GM10248 (cell line): ENCODE data around the gene COL10A1.

Experiments used
- CTCF ChIA-PET: fragments of 300-600 bp; sonication (Branson Sonifier 250); formaldehyde crosslinking; extraction: SDS; loops from one replicate; lab custom pipeline; 2021; ENCODE audit warnings: antibody characterized with exemption; lab: Yijun Ruan, JAX
- POLR2A ChIA-PET: fragments of 350-650 bp; sonication (Branson Sonifier 250); formaldehyde crosslinking; extraction: SDS; loops from one replicate; lab custom pipeline; 2020; ENCODE audit warnings: antibody characterized with exemption; lab: Yijun Ruan, JAX
- DNase-seq: peaks from one replicate; pipeline ENCODE4 v3.0.0; 2012; ENCODE audit errors: extremely low spot score
- TF ChIP-seq, protein P1 (sequence below): IDR thresholded peaks from 2 replicates; pipeline ENCODE4 v1.5.1; 2012; ENCODE audit warnings: mild to moderate bottlenecking, low read depth; ENCODE audit errors: extremely low read depth, missing control alignments, control extremely low read depth

The COL10A1 gene

DNA sequence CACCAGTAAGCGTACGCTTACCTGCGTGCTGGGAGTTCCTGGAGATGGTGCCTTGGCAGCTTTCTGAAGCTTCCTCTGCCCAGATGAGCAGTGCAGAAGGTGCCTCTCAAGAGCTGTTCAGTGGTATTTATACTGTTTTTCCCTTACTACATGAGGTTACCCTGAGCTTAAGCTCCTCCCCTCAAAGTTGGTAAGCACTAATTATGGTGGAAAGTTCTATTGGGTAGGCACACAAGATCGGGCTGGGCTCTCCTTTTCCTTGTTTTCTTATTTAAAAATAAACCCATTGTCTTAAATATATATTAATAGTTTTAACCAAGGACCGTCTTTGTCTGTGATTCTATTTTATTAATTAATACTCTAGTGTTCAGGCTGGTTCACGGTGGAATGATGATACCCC lies at the start of gene COL10A1:
TSS of gene COL10A1 (minus strand) at position 101 of the 400 bp plus-strand sequence. CDS start 640 bp downstream, outside the sequence.
- TF ChIP-seq, protein P1, sequence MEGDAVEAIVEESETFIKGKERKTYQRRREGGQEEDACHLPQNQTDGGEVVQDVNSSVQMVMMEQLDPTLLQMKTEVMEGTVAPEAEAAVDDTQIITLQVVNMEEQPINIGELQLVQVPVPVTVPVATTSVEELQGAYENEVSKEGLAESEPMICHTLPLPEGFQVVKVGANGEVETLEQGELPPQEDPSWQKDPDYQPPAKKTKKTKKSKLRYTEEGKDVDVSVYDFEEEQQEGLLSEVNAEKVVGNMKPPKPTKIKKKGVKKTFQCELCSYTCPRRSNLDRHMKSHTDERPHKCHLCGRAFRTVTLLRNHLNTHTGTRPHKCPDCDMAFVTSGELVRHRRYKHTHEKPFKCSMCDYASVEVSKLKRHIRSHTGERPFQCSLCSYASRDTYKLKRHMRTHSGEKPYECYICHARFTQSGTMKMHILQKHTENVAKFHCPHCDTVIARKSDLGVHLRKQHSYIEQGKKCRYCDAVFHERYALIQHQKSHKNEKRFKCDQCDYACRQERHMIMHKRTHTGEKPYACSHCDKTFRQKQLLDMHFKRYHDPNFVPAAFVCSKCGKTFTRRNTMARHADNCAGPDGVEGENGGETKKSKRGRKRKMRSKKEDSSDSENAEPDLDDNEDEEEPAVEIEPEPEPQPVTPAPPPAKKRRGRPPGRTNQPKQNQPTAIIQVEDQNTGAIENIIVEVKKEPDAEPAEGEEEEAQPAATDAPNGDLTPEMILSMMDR, result no peak
- DNase-seq, result no peak
- POLR2A ChIA-PET, result no interaction called here
- CTCF ChIA-PET, result interaction anchor here (1.1 to 9.7 kb wide), 3 partner anchors 9 to 27 kb away, joined by 3 to 72 read pairs (median 3); no protein-coding TSS in a partner anchor

DNA sequence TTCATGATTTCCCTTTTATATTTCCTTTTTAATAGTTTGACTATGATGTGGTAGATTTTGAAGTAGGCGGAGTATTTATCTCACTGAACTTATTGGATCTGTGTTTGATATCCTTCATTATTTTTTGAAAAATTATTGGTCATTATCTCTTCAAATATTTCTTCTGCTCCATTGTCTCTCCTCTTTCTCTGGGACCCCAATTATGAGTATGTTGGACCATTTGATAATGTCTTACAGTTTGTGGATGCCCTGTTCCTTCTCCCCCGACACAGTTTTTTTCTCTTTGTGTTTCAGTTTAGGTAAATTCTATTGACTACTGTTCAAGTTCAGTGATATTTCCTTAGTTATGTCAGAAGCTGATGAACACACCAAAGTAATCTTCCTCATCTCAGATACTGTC lies 49.4 kb upstream of the COL10A1 start:
- no peak for DNase-seq
- TF ChIP-seq, protein P1, result no peak
- CTCF ChIA-PET, result no interaction called here
- POLR2A ChIA-PET, result no interaction called here

DNA sequence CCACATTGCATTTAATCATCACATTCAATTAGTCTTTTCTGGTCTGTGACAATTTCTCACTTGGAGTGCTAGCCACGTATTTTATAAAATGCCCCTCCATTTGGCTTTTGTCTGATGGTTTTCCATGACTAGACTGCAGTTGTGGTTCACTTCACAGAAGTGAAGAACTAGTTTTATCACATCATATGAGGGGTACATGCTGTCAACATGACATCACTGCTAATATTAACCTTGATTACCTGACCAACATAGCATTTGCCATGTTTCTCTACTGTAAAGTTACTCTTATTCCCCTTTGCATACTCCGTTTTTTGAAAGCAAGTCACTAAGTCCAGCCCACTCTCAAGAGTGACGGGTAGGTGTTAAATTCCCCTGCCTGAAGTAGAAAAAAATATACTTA lies 48.0 kb upstream of the COL10A1 start:
- POLR2A ChIA-PET, result no interaction called here
- CTCF ChIA-PET, result interaction anchor here (1.2 kb wide), 1 partner anchor 62 kb away, joined by 3 read pairs; no protein-coding TSS in a partner anchor
- DNase-seq, result no peak
- TF ChIP-seq, protein P1, result no peak

DNA sequence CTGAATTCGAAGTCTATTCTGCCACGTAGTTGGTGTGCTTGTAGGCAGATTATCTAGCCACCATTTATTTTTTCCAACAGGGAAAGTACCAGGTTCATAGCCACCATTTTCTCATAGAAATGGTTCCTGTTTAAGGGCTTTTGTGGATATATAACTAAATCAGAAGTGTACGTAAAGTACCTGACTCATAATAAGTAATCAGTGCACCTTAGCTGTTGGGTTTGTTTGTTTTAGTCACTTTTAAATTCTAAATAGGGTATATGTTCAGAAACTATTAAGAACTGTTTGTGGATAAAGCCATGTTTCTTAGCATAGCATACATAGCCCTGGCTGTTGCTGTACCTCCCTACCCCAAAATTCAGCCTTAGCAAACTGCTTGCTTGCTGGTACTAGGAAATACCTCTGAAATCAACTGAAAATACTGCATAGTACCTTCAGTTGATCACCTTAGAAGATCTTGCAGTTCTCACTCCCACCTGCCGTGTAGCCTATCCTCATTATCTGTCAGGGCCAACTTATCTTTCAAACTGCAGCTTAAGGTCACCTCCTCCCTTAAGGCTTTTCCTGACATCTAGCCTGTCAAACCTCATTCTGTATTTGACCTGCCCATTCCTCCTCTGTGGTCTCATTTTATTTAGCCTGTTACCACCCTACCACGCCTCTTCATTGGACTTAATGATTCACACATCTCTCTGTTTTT lies 44.6 kb upstream of the COL10A1 start:
- ChIA-PET CTCF (no interaction called here), POLR2A (no interaction called here)
- TF ChIP-seq, protein P1, result no peak
- DNase-seq, result no peak

GRCh38 chr6:116169880-116170279 lies 43.9 kb upstream of the COL10A1 start:
- POLR2A ChIA-PET, result no interaction called here
- no peak for DNase-seq
- CTCF ChIA-PET, result interaction anchor here (1.2 to 2.4 kb wide), 3 partner anchors 8 to 159 kb away, joined by 3 to 9 read pairs (median 5); no protein-coding TSS in a partner anchor
- TF ChIP-seq, protein P1, result no peak

- CTCF ChIA-PET, result interaction anchor here (0.8 to 2.4 kb wide), 9 partner anchors 12 to 100 kb away, joined by 3 to 9 read pairs (median 3); no protein-coding TSS in a partner anchor
- TF ChIP-seq, protein P1, result no peak
- POLR2A ChIA-PET, result no interaction called here
- DNase-seq, result no peak
Observed at GRCh38 chr6:116168148-116168547, 42.2 kb upstream of the COL10A1 start.
